Measurements from ENCODE around the gene KLF11. TPM values are rescaled to one million over a fixed set of nuclear protein-coding genes. Genes with fewer than 3 reads are reported as not detected.

The KLF11 gene
- total and polyA plus RNA-seq, 9 of the 15 experiments (the other 6 are each of a cell fraction or from before 2014, with no cell fraction given) = 2.1 to 13.4 (median 6.5) TPM

DNA sequence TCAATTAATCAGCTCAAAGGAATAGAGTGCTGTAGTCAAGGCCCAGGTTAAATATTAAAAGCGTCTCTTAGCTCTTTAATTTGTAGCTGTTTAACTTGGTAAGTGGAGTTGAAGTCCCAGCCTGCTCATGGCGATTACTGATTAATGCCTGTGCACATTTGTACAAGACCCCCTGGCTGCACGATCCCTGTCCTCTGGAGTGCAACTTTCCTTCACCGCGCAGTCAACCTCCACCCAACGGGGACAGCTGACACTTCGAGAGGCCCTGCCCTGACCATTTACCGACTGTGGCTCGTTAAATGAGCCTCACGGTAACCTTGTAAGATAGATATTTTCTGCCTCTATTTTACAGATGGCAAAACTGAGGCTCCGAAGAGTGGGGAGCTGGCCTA is 42.3 kb downstream of the KLF11 start:
- no peaks in the 10 kb centered on the region for H3K36me3 ChIP-seq (ENCODE audit: control insufficient read depth, insufficient read depth, low read length)
- TF ChIP-seq ZNF77 (CRISPR knock-in tag; IDR thresholded peaks at IDR 0.05) = no peak
- TF ChIP-seq, protein P1, sequence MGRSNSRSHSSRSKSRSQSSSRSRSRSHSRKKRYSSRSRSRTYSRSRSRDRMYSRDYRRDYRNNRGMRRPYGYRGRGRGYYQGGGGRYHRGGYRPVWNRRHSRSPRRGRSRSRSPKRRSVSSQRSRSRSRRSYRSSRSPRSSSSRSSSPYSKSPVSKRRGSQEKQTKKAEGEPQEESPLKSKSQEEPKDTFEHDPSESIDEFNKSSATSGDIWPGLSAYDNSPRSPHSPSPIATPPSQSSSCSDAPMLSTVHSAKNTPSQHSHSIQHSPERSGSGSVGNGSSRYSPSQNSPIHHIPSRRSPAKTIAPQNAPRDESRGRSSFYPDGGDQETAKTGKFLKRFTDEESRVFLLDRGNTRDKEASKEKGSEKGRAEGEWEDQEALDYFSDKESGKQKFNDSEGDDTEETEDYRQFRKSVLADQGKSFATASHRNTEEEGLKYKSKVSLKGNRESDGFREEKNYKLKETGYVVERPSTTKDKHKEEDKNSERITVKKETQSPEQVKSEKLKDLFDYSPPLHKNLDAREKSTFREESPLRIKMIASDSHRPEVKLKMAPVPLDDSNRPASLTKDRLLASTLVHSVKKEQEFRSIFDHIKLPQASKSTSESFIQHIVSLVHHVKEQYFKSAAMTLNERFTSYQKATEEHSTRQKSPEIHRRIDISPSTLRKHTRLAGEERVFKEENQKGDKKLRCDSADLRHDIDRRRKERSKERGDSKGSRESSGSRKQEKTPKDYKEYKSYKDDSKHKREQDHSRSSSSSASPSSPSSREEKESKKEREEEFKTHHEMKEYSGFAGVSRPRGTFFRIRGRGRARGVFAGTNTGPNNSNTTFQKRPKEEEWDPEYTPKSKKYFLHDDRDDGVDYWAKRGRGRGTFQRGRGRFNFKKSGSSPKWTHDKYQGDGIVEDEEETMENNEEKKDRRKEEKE (IDR thresholded peaks at IDR 0.05; ENCODE audit: borderline replicate concordance in 1 of 2, control insufficient read depth in 1 of 2, low read depth in 2 of 2, low read length in 1 of 2) = no peak
- no peak for TF ChIP-seq RBM34 (IDR thresholded peaks at IDR 0.05; ENCODE audit: borderline replicate concordance, insufficient read depth, low read length)
- TF ChIP-seq, protein P2, sequence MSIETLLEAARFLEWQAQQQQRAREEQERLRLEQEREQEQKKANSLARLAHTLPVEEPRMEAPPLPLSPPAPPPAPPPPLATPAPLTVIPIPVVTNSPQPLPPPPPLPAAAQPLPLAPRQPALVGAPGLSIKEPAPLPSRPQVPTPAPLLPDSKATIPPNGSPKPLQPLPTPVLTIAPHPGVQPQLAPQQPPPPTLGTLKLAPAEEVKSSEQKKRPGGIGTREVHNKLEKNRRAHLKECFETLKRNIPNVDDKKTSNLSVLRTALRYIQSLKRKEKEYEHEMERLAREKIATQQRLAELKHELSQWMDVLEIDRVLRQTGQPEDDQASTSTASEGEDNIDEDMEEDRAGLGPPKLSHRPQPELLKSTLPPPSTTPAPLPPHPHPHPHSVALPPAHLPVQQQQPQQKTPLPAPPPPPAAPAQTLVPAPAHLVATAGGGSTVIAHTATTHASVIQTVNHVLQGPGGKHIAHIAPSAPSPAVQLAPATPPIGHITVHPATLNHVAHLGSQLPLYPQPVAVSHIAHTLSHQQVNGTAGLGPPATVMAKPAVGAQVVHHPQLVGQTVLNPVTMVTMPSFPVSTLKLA (conservative IDR thresholded peaks at IDR 0.05) = no peak
- no peak for TF ChIP-seq BRCA1 (IDR thresholded peaks at IDR 0.05)
- TF ChIP-seq BRCA1 (CRISPR knock-in tag; IDR thresholded peaks at IDR 0.05) = no peak
- no peak for TF ChIP-seq ZNF830 (CRISPR knock-in tag; IDR thresholded peaks at IDR 0.05)
- TF ChIP-seq, protein P3, sequence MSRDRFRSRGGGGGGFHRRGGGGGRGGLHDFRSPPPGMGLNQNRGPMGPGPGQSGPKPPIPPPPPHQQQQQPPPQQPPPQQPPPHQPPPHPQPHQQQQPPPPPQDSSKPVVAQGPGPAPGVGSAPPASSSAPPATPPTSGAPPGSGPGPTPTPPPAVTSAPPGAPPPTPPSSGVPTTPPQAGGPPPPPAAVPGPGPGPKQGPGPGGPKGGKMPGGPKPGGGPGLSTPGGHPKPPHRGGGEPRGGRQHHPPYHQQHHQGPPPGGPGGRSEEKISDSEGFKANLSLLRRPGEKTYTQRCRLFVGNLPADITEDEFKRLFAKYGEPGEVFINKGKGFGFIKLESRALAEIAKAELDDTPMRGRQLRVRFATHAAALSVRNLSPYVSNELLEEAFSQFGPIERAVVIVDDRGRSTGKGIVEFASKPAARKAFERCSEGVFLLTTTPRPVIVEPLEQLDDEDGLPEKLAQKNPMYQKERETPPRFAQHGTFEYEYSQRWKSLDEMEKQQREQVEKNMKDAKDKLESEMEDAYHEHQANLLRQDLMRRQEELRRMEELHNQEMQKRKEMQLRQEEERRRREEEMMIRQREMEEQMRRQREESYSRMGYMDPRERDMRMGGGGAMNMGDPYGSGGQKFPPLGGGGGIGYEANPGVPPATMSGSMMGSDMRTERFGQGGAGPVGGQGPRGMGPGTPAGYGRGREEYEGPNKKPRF (IDR thresholded peaks at IDR 0.05; ENCODE audit: low read depth, low read length) = no peak
- TF ChIP-seq, protein P4, sequence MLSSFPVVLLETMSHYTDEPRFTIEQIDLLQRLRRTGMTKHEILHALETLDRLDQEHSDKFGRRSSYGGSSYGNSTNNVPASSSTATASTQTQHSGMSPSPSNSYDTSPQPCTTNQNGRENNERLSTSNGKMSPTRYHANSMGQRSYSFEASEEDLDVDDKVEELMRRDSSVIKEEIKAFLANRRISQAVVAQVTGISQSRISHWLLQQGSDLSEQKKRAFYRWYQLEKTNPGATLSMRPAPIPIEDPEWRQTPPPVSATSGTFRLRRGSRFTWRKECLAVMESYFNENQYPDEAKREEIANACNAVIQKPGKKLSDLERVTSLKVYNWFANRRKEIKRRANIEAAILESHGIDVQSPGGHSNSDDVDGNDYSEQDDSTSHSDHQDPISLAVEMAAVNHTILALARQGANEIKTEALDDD (IDR thresholded peaks at IDR 0.05) = no peak
- TF ChIP-seq STAT5B (CRISPR knock-in tag; IDR thresholded peaks at IDR 0.05) = no peak
- no peak for TF ChIP-seq PHF8 (IDR thresholded peaks at IDR 0.05; ENCODE audit: borderline replicate concordance, low read length)
- TF ChIP-seq ZNF263 (CRISPR knock-in tag; IDR thresholded peaks at IDR 0.05; ENCODE audit: borderline replicate concordance) = no peak
- TF ChIP-seq TRIM24 (IDR thresholded peaks at IDR 0.05) = no peak
- no peak for TF ChIP-seq HMG20A (CRISPR knock-in tag; conservative IDR thresholded peaks at IDR 0.05)
- TF ChIP-seq ZNF134 (CRISPR knock-in tag; conservative IDR thresholded peaks at IDR 0.05) = no peak
- no peak overlapping the region for H2AFZ ChIP-seq (ENCODE audit: low read depth, low read length)
- no TSS peak for BruUV-seq (replicated peaks)
- intact Hi-C loops (cut with micrococcal nuclease) (no loop called here), in situ Hi-C loops (cut with MboI) (no loop called here)
- H3K4me3 ChIP-seq = no peak overlapping the region
- no peaks in the 10 kb centered on the region for H3K79me2 ChIP-seq (ENCODE audit: control insufficient read depth, insufficient read depth, low read length)
- H3K9me3 ChIP-seq (replicated peaks; ENCODE audit: control insufficient read depth, insufficient read depth, low read depth, low read length) = no peaks in the 10 kb centered on the region
- no peak overlapping the region for H3K4me2 ChIP-seq (ENCODE audit: insufficient read depth, low read length)
- FAIRE-seq (no peak), ATAC-seq (no peak), DNase-seq (ENCODE audit: extremely low read depth in 1 of 4, low spot score in 3 of 4) (no peak)
- no peak overlapping the region for H3K9ac ChIP-seq (ENCODE audit: insufficient read depth in 1 of 2, low read depth in 2 of 2, low read length in 2 of 2)
- H4K20me1 ChIP-seq (replicated peaks; ENCODE audit: control insufficient read depth, insufficient read depth, low read length) = no peaks in the 10 kb centered on the region
- 35% methylated on average over 11 of the region's 11 CpGs for WGBS (ENCODE audit: insufficient coverage, low coverage, missing lambda C conversion rate)
- peaks cover 0 to 2% of the 10 kb centered on the region in 2 experiments; a peak in 2 of 5 replicates for H3K4me1 ChIP-seq (replicated peaks in 1 of 2; ENCODE audit: control insufficient read depth in 2 of 2, insufficient read depth in 2 of 2, low read length in 2 of 2)
- no peaks in the 10 kb centered on the region for H3K9me1 ChIP-seq (ENCODE audit: control insufficient read depth, insufficient read depth, low read length)
- H3K27ac ChIP-seq (ENCODE audit: extremely low read depth, low read depth, low read length) = no peak overlapping the region
- peaks cover 29 to 34% of the 10 kb centered on the region in 2 experiments for H3K27me3 ChIP-seq (ENCODE audit: control insufficient read depth in 2 of 2, insufficient read depth in 2 of 2, low read length in 2 of 2)
- POLR2A ChIA-PET = interaction anchor here (0.7 to 1.3 kb wide), 5 partner anchors 9 to 147 kb away, joined by 3 to 4 read pairs (median 3); no protein-coding TSS in a partner anchor
- CTCF ChIA-PET (ENCODE audit: low intra/inter-chr PET ratio) = no interaction called here
